Measurements from ENCODE around the gene SERPINB10.
"Not testable (repeated sequence)": the region's sequence is repeated elsewhere in the genome, so short reads cannot be mapped to it uniquely, and the experiment has no call there.

SERPINB10 gene

GRCh38 chr18:63922049-63922448, 14.3 kb downstream of the SERPINB10 start:
- in situ Hi-C loops (cut with HindIII; ENCODE audit: low pct_ligation_motif_present, low sequenced_read_pairs), result no loop called here
- TF ChIP-seq CTCF (IDR thresholded peaks at IDR 0.05; ENCODE audit: low read depth, low read length, missing control alignments), result no peak
- Histone ChIP-seq H3K27ac (no peak overlapping the region), H3K27me3 (replicated peaks) (no peaks in the 10 kb centered on the region), H3K36me3 (replicated peaks) (no peaks in the 10 kb centered on the region), H3K4me3 (ENCODE audit: low read depth, low read length) (no peak overlapping the region)
- no peak for DNase-seq

- no peak for TF ChIP-seq CTCF (IDR thresholded peaks at IDR 0.05; ENCODE audit: low read depth, low read length, missing control alignments)
- Histone ChIP-seq H3K27ac (no peak overlapping the region), H3K27me3 (replicated peaks) (no peaks in the 10 kb centered on the region), H3K36me3 (replicated peaks) (no peaks in the 10 kb centered on the region), H3K4me3 (ENCODE audit: low read depth, low read length) (no peak overlapping the region)
- in situ Hi-C loops (cut with HindIII; ENCODE audit: low pct_ligation_motif_present, low sequenced_read_pairs), result no loop called here
- no peak for DNase-seq
Observed at GRCh38 chr18:63924551-63924950, 16.8 kb downstream of the SERPINB10 start.

GRCh38 chr18:63928331-63928730, 20.6 kb downstream of the SERPINB10 start:
- DNase-seq, result no peak
- no peak overlapping the region for H3K27ac ChIP-seq
- in situ Hi-C loops (cut with HindIII; ENCODE audit: low pct_ligation_motif_present, low sequenced_read_pairs), result no loop called here
- no peaks in the 10 kb centered on the region for H3K36me3 ChIP-seq (replicated peaks)
- TF ChIP-seq CTCF (IDR thresholded peaks at IDR 0.05; ENCODE audit: low read depth, low read length, missing control alignments), result no peak
- H3K4me3 ChIP-seq (ENCODE audit: low read depth, low read length), result no peak overlapping the region
- no peaks in the 10 kb centered on the region for H3K27me3 ChIP-seq (replicated peaks)

GRCh38 chr18:63929369-63929768, 21.6 kb downstream of the SERPINB10 start:
- H3K4me3 ChIP-seq (ENCODE audit: low read depth, low read length); H3K27ac ChIP-seq; DNase-seq; H3K27me3 ChIP-seq (replicated peaks); in situ Hi-C loops (cut with HindIII; ENCODE audit: low pct_ligation_motif_present, low sequenced_read_pairs); H3K36me3 ChIP-seq (replicated peaks): not testable (repeated sequence)

GRCh38 chr18:63930773-63931354, 23.1 kb downstream of the SERPINB10 start:
- in situ Hi-C loops (cut with HindIII; ENCODE audit: low pct_ligation_motif_present, low sequenced_read_pairs), result no loop called here
- no peak for TF ChIP-seq CTCF (IDR thresholded peaks at IDR 0.05; ENCODE audit: low read depth, low read length, missing control alignments)
- Histone ChIP-seq H3K27me3 (replicated peaks) (no peaks in the 10 kb centered on the region), H3K27ac (no peak overlapping the region), H3K4me3 (ENCODE audit: low read depth, low read length) (no peak overlapping the region), H3K36me3 (replicated peaks) (no peaks in the 10 kb centered on the region)
- no peak for DNase-seq

- peak overlapping the region; percentile 66 for H3K4me3 ChIP-seq (ENCODE audit: low read depth, low read length)
- no peaks in the 10 kb centered on the region for H3K36me3 ChIP-seq (replicated peaks)
- H3K27me3 ChIP-seq (replicated peaks), result peaks cover 3% of the 10 kb centered on the region
- no peak overlapping the region for H3K27ac ChIP-seq
- DNase-seq, result peak; percentile 59
- in situ Hi-C loops (cut with HindIII; ENCODE audit: low pct_ligation_motif_present, low sequenced_read_pairs), result no loop called here
- TF ChIP-seq CTCF (IDR thresholded peaks at IDR 0.05; ENCODE audit: low read depth, low read length, missing control alignments), result peak; percentile 77
Observed at GRCh38 chr18:63936156-63936931, 28.6 kb downstream of the SERPINB10 start.
